Measurements from ENCODE around the gene SHKBP1.
"Not testable (repeated sequence)": the region's sequence is repeated elsewhere in the genome, so short reads cannot be mapped to it uniquely, and the experiment has no call there.

Gene SHKBP1

DNA sequence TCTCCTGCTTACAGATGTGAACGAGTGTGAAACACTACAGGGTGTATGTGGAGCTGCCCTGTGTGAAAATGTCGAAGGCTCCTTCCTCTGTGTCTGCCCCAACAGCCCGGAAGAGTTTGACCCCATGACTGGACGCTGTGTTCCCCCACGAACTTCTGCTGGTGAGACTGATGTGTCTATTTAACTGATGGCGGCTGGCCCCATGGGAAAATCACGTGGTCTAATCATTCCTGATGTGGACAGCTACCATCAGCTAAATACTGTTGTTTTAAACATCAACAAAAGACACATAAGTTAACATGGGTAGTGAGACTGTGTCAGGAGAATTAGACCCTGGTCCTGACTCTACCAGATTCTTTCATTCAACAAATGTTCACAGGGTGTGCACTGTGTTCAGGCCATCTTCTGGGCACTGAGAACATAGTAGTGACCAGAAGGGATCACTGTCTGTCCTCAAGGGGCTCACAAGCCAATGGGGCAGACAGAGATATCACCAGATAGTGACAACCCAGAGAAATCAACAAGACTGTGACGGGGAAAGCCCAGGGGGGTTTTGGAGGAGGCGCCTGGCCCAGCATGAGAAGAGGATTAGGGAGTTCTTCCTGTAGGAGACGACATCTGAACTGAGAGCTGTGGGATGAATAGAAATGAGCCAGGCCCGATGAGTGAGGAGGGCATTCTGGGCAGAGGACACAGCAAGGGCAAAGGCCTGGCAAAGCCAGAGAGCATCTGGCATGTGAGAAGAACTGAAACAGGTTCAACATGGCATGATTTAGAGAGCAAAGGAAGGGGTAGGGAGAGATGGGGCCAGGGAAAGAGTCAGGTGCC, 42.9 kb downstream of the SHKBP1 start:
- no peak for DNase-seq

- no peak for DNase-seq
Measured at GRCh38 chr19:40620161-40620485, 43.5 kb downstream of the SHKBP1 start.

- no peak for DNase-seq
Measured at GRCh38 chr19:40621283-40621682, 44.6 kb downstream of the SHKBP1 start.

GRCh38 chr19:40621966-40622772, 45.5 kb downstream of the SHKBP1 start:
- no peak for DNase-seq

DNA sequence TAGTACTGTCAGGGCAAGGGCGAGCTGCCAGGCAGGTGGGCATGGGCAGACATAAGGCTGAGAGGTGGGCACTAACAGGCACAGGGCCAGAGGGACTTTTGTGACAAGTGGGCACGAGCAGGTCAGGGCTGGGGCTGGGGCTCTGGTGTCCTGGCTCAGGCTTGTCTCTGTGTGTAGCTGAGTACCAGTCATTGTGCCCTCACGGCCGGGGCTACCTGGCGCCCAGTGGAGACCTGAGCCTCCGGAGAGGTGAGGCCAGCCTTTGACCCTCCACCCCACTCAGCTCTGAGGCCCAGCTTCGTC, 46.1 kb downstream of the SHKBP1 start:
- DNase-seq = no peak

- no peak for DNase-seq
Measured at GRCh38 chr19:40623403-40624251, 47.0 kb downstream of the SHKBP1 start.

GRCh38 chr19:40624369-40625153, 47.9 kb downstream of the SHKBP1 start:
- not testable (repeated sequence) for DNase-seq

GRCh38 chr19:40625406-40626120, 48.9 kb downstream of the SHKBP1 start:
- DNase-seq = no peak

DNA sequence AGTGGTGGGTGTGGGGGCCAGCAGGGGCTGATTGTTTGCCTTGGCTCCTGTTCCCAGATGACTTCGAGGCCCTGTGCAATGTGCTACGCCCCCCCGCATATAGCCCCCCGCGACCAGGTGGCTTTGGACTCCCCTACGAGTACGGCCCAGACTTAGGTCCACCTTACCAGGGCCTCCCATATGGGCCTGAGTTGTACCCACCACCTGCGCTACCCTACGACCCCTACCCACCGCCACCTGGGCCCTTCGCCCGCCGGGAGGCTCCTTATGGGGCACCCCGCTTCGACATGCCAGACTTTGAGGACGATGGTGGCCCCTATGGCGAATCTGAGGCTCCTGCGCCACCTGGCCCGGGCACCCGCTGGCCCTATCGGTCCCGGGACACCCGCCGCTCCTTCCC, 50.2 kb downstream of the SHKBP1 start:
- no peak for DNase-seq

DNA sequence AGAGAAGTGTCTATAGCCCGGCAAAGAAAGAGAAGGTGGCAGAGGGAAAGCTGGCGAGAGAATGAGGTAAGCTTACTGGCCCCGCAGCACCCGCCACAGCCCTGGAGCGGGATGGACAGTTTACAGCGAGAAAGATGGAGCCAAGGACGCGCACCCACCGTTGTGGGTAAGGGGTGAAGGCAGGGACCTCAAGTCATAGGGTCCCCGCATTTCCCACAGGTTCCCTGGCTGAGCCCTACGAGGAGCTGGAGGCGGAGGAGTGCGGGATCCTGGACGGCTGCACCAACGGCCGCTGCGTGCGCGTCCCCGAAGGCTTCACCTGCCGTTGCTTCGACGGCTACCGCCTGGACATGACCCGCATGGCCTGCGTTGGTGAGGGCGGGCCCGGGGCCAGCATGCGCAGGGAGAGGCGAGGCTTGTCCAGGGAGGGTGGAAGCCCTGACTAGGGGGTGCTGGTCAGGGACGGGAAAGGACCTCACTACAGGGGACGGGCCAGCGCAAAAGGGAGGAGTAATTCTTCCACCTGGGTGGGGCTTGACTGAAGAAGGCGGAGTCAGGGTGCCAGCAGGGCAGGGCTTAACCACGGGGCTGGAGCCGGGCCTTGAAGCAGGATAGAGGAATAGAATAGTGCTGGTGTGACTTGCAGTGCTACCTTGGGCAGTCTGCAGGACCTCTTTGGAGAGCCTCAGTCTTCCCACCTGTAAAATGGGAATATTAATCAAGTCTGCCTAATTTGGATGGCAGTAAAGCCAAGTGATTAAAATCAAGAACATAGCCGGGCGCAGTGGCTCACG, 51.0 kb downstream of the SHKBP1 start:
- no peak for DNase-seq

DNA sequence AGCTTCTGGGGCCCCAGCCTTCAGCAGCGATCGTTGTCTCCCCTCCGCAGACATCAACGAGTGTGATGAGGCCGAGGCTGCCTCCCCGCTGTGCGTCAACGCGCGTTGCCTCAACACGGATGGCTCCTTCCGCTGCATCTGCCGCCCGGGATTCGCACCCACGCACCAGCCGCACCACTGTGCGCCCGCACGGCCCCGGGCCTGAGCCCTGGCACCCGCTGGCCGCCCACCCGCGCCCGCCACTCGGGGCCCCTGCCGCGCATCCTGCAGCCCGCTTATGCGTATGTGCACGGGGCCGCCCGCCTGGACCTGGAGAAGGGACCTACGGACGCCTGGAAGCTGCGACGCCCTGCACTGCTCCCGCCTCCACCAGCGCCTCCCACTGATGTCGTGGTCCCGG, 52.7 kb downstream of the SHKBP1 start:
- no peak for DNase-seq

DNA sequence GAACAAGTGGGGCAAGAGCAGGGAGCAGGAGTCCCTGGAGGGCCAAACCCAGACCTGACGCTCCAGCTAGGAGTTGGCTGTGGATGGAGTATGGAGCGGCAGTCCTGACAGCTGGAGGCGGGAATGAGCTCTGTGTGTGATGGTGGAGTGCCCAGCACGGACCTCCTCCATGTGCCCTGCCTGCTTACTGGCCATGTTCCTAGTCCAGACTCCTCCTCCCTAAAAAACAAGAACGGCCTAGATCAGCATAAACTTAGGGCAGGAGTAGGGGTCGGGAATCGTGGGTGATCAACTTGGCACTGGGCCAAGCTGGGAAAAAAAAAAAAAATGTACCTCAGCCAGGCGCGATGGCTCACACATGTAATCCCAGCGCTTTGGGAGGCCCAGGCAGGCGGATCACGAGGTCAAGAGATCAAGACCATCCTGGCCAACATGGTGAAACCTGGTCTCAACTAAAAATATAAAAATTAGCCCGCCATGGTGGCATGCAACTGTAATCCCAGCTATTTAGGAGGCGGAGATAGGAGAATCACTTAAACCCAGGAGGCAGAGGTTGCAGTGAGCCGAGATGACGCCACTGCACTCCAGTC, 54.0 kb downstream of the SHKBP1 start:
- no peak for DNase-seq

- DNase-seq = no peak
Measured at GRCh38 chr19:40632311-40633036, 55.8 kb downstream of the SHKBP1 start.

- DNase-seq = no peak
Measured at GRCh38 chr19:40633207-40633606, 56.5 kb downstream of the SHKBP1 start.

DNA sequence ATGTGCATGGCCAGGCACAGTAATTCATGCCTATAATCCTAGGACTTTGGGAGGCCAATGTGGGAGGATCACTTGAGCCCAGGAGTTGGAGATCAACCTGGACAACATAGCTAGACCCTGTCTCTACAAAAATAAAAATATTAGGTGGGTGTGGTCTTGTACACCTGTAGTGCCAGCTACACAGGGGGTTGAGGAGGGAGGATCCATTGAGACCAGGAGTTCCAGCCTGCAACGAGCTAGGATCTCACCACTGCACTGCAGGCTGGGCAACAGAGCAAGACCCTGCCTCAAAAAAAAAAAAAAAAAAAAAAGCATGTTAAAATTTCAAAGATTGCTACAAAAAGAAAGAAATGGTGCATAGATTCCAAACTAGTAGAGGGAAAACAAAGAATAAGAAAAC, 61.7 kb downstream of the SHKBP1 start:
- DNase-seq = no peak

DNA sequence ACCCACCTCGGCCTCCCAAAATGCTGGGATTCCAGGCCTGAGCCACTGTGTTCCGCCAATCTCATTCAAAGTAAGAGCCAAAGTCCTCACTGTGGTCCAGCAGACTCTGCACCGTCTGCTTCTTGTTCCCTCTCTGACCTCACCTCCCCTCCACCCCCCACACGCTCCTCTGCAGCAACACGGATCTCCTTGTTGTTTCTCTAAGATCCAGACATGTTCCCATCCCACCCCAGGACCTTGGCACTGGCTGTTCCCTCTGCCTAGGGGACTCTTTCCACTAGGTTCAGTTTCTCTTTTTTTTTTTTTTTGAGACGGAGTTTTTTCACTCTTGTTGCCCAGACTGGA, 62.9 kb downstream of the SHKBP1 start:
- DNase-seq = no peak

GRCh38 chr19:40640744-40641143, 64.1 kb downstream of the SHKBP1 start:
- no peak for DNase-seq
